H1 (cell line): Measurements from ENCODE around the gene PIAS1. TPM values are rescaled to one million over a fixed set of nuclear protein-coding genes. Genes with fewer than 3 reads are reported as not detected.

Experiments used
- CTCF ChIA-PET: fragments of 300-600 bp; sonication (Branson Sonifier 250); formaldehyde crosslinking; loops from one replicate; lab custom pipeline; 2021; ENCODE audit not compliant: partially characterized antibody; lab: Charles Lee
- POLR2A ChIA-PET: fragments of 300-600 bp; sonication (Branson Sonifier 250); formaldehyde crosslinking; loops from one replicate; lab custom pipeline; 2021; ENCODE audit warnings: inconsistent platforms; ENCODE audit not compliant: partially characterized antibody; lab: Charles Lee
- DNase-seq, 2 experiments: peaks; one replicate each; pipeline versions ENCODE4 v3.0.0 to v3.0.0-alpha.2; 2010 to 2022; ENCODE audit warnings: low spot score in 2 of 2, low read depth in 1 of 2, mixed read lengths in 1 of 2
- FAIRE-seq: peaks from 2 replicates; lab custom pipeline; 2011; peaks lifted over from hg19 to GRCh38; lab: Jason Lieb, UNC
- H2AFZ ChIP-seq: 2 replicates; pipeline ENCODE4 v1.8.1; 2012; ENCODE audit warnings: low read length, inconsistent platforms
- H2AK5ac ChIP-seq: 2 replicates; pipeline ENCODE4 v1.6.1; 2013; ENCODE audit warnings: low read depth, low read length
- H2BK120ac ChIP-seq: replicated peaks from 2 replicates; pipeline ENCODE3; 2013; ENCODE audit warnings: low read depth, low read length, inconsistent platforms
- H2BK12ac ChIP-seq: 2 replicates; pipeline ENCODE4 v1.6.1; 2013; ENCODE audit warnings: low read depth, low read length
- H2BK15ac ChIP-seq: 2 replicates; pipeline ENCODE4 v1.6.1; 2013; ENCODE audit warnings: low read length
- H2BK20ac ChIP-seq: 2 replicates; pipeline ENCODE4 v1.6.1; 2013; ENCODE audit warnings: low read length
- H2BK5ac ChIP-seq: 2 replicates; pipeline ENCODE4 v1.6.1; 2013; ENCODE audit warnings: low read depth, low read length
- H3K14ac ChIP-seq: 2 replicates; pipeline ENCODE4 v1.6.1; 2013; ENCODE audit warnings: inconsistent platforms; ENCODE audit not compliant: insufficient read length
- H3K18ac ChIP-seq: 2 replicates; pipeline ENCODE4 v1.6.1; 2013; ENCODE audit warnings: low read length; ENCODE audit errors: extremely low read depth
- H3K23ac ChIP-seq: 2 replicates; pipeline ENCODE4 v1.6.1; 2013; ENCODE audit warnings: inconsistent platforms; ENCODE audit not compliant: insufficient read length
- H3K23me2 ChIP-seq: 2 replicates; pipeline ENCODE4 v1.6.1; 2013; ENCODE audit warnings: low read depth, low read length
- H3K27ac ChIP-seq: 2 replicates; pipeline ENCODE4 v1.6.1; 2011; ENCODE audit warnings: low read depth, low read length, inconsistent platforms
- H3K27me3 ChIP-seq, 4 experiments: replicated peaks in 1 of 4; 1 replicate in 1 of 4; 2 replicates in 3 of 4; pipeline versions ENCODE4 v1.6.1 to v1.8.1; 2011 to 2013; ENCODE audit warnings: low read length in 3 of 4, mild to moderate bottlenecking in 3 of 4, inconsistent platforms in 2 of 4, mixed read lengths in 2 of 4, moderate library complexity in 1 of 4; ENCODE audit not compliant: control insufficient read depth in 3 of 4, insufficient read depth in 3 of 4; ENCODE audit errors: extremely low read depth in 1 of 4
- H3K36me3 ChIP-seq, 4 experiments: 2 replicates each; pipeline versions ENCODE4 v1.6.1 to v1.8.1; 2011 to 2013; ENCODE audit warnings: mild to moderate bottlenecking in 4 of 4, low read length in 3 of 4, moderate library complexity in 2 of 4, control low read depth in 1 of 4, inconsistent platforms in 1 of 4; ENCODE audit not compliant: insufficient read depth in 4 of 4, control insufficient read depth in 2 of 4
- H3K4ac ChIP-seq: replicated peaks from 2 replicates; pipeline ENCODE3; 2013; ENCODE audit warnings: low read length, low read depth, mixed read lengths, inconsistent platforms; ENCODE audit not compliant: insufficient read length
- H3K4me1 ChIP-seq, 4 experiments: replicated peaks in 1 of 4; 1 replicate in 1 of 4; 2 replicates in 3 of 4; pipeline versions ENCODE4 v1.6.1 to v1.8.1; 2011 to 2013; ENCODE audit warnings: low read length in 3 of 4, inconsistent platforms in 2 of 4, mixed read lengths in 1 of 4; ENCODE audit not compliant: insufficient read depth in 4 of 4, control insufficient read depth in 3 of 4
- H3K4me2 ChIP-seq, 2 experiments: 2 replicates each; pipeline versions ENCODE4 v1.6.1 to v1.8.1; 2011 to 2013; ENCODE audit warnings: low read depth in 2 of 2, low read length in 2 of 2, control low read depth in 1 of 2, inconsistent platforms in 1 of 2, mild to moderate bottlenecking in 1 of 2; ENCODE audit not compliant: insufficient read depth in 1 of 2
- H3K4me3 ChIP-seq, 4 experiments: fragments of 200-600, 300-600 bp in 1 of 4; sonication (generic), shearing (Covaris generic), sonication (Bioruptor Twin) in 1 of 4; 2 replicates each; pipeline versions ENCODE4 v1.5.1 to v1.8.1; 2011 to 2016; ENCODE audit warnings: low read length in 4 of 4, low read depth in 3 of 4, control low read depth in 2 of 4, inconsistent platforms in 2 of 4, mild to moderate bottlenecking in 2 of 4, mixed read lengths in 1 of 4, moderate library complexity in 1 of 4; ENCODE audit not compliant: insufficient read depth in 2 of 4; ENCODE audit errors: extremely low read depth in 1 of 4
- H3K56ac ChIP-seq: replicated peaks from 2 replicates; pipeline ENCODE3; 2013; ENCODE audit warnings: low read depth, mild to moderate bottlenecking, mixed read lengths, low read length, inconsistent platforms; ENCODE audit not compliant: insufficient read length
- H3K79me1 ChIP-seq: 2 replicates; pipeline ENCODE4 v1.6.1; 2013; ENCODE audit warnings: low read depth, low read length, control low read depth
- H3K79me2 ChIP-seq, 2 experiments: 2 replicates each; pipeline versions ENCODE4 v1.6.1 to v1.8.1; 2012 to 2013; ENCODE audit warnings: low read length in 2 of 2, mild to moderate bottlenecking in 2 of 2, inconsistent platforms in 1 of 2; ENCODE audit not compliant: insufficient read depth in 2 of 2, control insufficient read depth in 1 of 2
- H3K9ac ChIP-seq, 4 experiments: replicated peaks in 1 of 4; 1 replicate in 1 of 4; 2 replicates in 3 of 4; pipeline versions ENCODE4 v1.6.1 to v1.8.1; 2011 to 2013; ENCODE audit warnings: low read depth in 3 of 4, low read length in 3 of 4, control low read depth in 2 of 4, mild to moderate bottlenecking in 2 of 4, moderate library complexity in 2 of 4, inconsistent platforms in 1 of 4; ENCODE audit errors: extremely low read depth in 1 of 4
- H3K9me3 ChIP-seq, 2 experiments: 2 replicates each; pipeline versions ENCODE4 v1.6.1 to v1.8.1; 2012 to 2013; ENCODE audit warnings: mild to moderate bottlenecking in 2 of 2, moderate library complexity in 2 of 2, control low read depth in 1 of 2, inconsistent platforms in 1 of 2, low read depth in 1 of 2, low read length in 1 of 2, mixed read lengths in 1 of 2; ENCODE audit not compliant: insufficient read depth in 2 of 2
- H4K20me1 ChIP-seq, 2 experiments: replicated peaks in 1 of 2; 2 replicates each; pipeline versions ENCODE3 to v1.8.1; 2011 to 2013; ENCODE audit warnings: inconsistent platforms in 2 of 2, low read length in 2 of 2, mild to moderate bottlenecking in 1 of 2; ENCODE audit not compliant: insufficient read depth in 2 of 2, control insufficient read depth in 1 of 2
- H4K5ac ChIP-seq: 2 replicates; pipeline ENCODE4 v1.6.1; 2013; ENCODE audit warnings: low read length, low read depth, mixed read lengths, inconsistent platforms; ENCODE audit not compliant: insufficient read length
- H4K8ac ChIP-seq: 2 replicates; pipeline ENCODE4 v1.8.0; 2013; ENCODE audit warnings: mild to moderate bottlenecking, moderate library complexity, low read length, inconsistent platforms; ENCODE audit not compliant: insufficient read depth; ENCODE audit errors: extremely low read depth
- H4K91ac ChIP-seq: replicated peaks from 2 replicates; pipeline ENCODE3; 2013; ENCODE audit warnings: low read length, mixed read lengths, inconsistent platforms; ENCODE audit not compliant: insufficient read length
- ATF2 ChIP-seq: IDR thresholded peaks from 2 replicates; pipeline ENCODE4 v1.6.1; 2012; ENCODE audit warnings: low read length, inconsistent platforms
- BCL11A ChIP-seq, 2 experiments: IDR thresholded peaks; one replicate each; pipeline ENCODE4 v1.6.1; 2011; ENCODE audit warnings: low read depth in 2 of 2, low read length in 2 of 2, mild to moderate bottlenecking in 2 of 2
- HDAC2 ChIP-seq, 2 experiments: fragments of 300-600 bp in 1 of 2; sonication (generic) in 1 of 2; IDR thresholded peaks; 2 replicates each; pipeline ENCODE4 v1.6.1; 2011 to 2012; ENCODE audit warnings: low read depth in 2 of 2, low read length in 2 of 2, mild to moderate bottlenecking in 2 of 2, moderate library complexity in 2 of 2, borderline replicate concordance in 1 of 2, inconsistent platforms in 1 of 2
- KDM5A ChIP-seq: fragments of 200-600 bp; IDR thresholded peaks from 2 replicates; pipeline ENCODE4 v1.7.1; 2012; ENCODE audit warnings: mild to moderate bottlenecking, low read length, inconsistent platforms, mixed read lengths
- NRF1 ChIP-seq: IDR thresholded peaks from 2 replicates; pipeline ENCODE4 v1.6.1; 2011; ENCODE audit warnings: mild to moderate bottlenecking, low read depth, low read length, improper control_type of control experiment
- RFX5 ChIP-seq: IDR thresholded peaks from 2 replicates; pipeline ENCODE4 v1.6.1; 2011; ENCODE audit warnings: low read depth, low read length, improper control_type of control experiment, borderline replicate concordance
- RXRA ChIP-seq: IDR thresholded peaks from 2 replicates; pipeline ENCODE4 v1.6.1; 2011; ENCODE audit warnings: low read depth, mild to moderate bottlenecking, low read length, moderate library complexity; ENCODE audit not compliant: insufficient read depth
- SP1 ChIP-seq: IDR thresholded peaks from 2 replicates; pipeline ENCODE4 v1.6.1; 2011; ENCODE audit warnings: low read depth, low read length
- SP2 ChIP-seq: IDR thresholded peaks from 2 replicates; pipeline ENCODE4 v1.6.1; 2012; ENCODE audit warnings: mild to moderate bottlenecking, low read length, inconsistent platforms
- WGBS, 2 experiments: shearing (Covaris generic) in 1 of 2; methylation state at CpG; one replicate each; pipeline versions ENCODE4 v1.1.6 to v1.1.7; 2013 to 2015; ENCODE audit warnings: low lambda C conversion rate in 2 of 2, mixed read lengths in 2 of 2, inconsistent platforms in 1 of 2, low coverage in 1 of 2, missing lambda C conversion rate in 1 of 2; ENCODE audit not compliant: insufficient replicate concordance in 2 of 2, insufficient coverage in 1 of 2, insufficient read length in 1 of 2; ENCODE audit errors: extremely low coverage in 1 of 2, missing lambda C conversion rate in 1 of 2; 5-methylcytosine and 5-hydroxymethylcytosine counted together
- polyA plus RNA-seq, 7 experiments: library from polyadenylated mRNA; depleted of rRNA in 3 of 7; stranded (reverse) in 5 of 7; unstranded in 2 of 7; fragments of >200 nt in 5 of 7; fragments of 200-250 nt in 2 of 7; gene quantifications; 1 replicate in 5 of 7; 2 replicates in 1 of 7; 4 replicates in 1 of 7; pipeline versions ENCODE4 v1.2.1 to v1.2.3, GENCODE V29; 2011 to 2013; ENCODE audit warnings: missing spikeins in 2 of 7, mixed read lengths in 2 of 7
- total RNA-seq: library from RNA; stranded (reverse); fragmentation: NEBNext Ultra II Directional; extraction: Animal tissue kit (Norgen Biotek cat#: 25700); gene quantifications from 2 replicates; pipeline ENCODE4 v1.2.1, GENCODE V29; 2021

PIAS1 gene
- total and polyA plus RNA-seq, 2 of the 8 experiments (the other 6 are each of a cell fraction or from before 2014, with no cell fraction given), result 30.8 to 34.5 TPM

GRCh38 chr15:68218847-68219798 lies 165.0 kb downstream of the PIAS1 start:
- Histone ChIP-seq H3K27me3 (no peaks in the 10 kb centered on the region), H2BK120ac (no peak overlapping the region), H3K18ac (no peak overlapping the region), H4K8ac (no peak overlapping the region), H4K5ac (no peak overlapping the region), H3K23ac (no peak overlapping the region), H2BK5ac (no peak overlapping the region), H3K9ac (no peak overlapping the region), H3K36me3 (peaks cover 3 to 31% (median 17%) of the 10 kb centered on the region in 4 experiments; a peak in 7 of 8 replicates), H3K79me1 (peaks cover 23% of the 10 kb centered on the region), H2BK15ac (no peak overlapping the region), H4K91ac (no peak overlapping the region), H2BK20ac (no peak overlapping the region), H3K9me3 (peaks cover 0 to 15% of the 10 kb centered on the region in 2 experiments; a peak in 2 of 4 replicates), H2AFZ (no peak overlapping the region), H3K23me2 (no peaks in the 10 kb centered on the region), H3K14ac (no peak overlapping the region), H3K4me2 (no peak overlapping the region), H3K27ac (no peak overlapping the region), H3K4me3 (no peak overlapping the region), H2AK5ac (no peak overlapping the region), H3K56ac (no peak overlapping the region), H3K4me1 (no peaks in the 10 kb centered on the region), H3K4ac (no peak overlapping the region), H2BK12ac (no peak overlapping the region), H3K79me2 (peaks cover 14 to 75% of the 10 kb centered on the region in 2 experiments), H4K20me1 (peaks cover 0 to 17% of the 10 kb centered on the region in 2 experiments)
- POLR2A ChIA-PET, result interaction anchor here (1.2 to 6.0 kb wide), 2 partner anchors 8 to 10 kb away, joined by 3 to 38 read pairs; partner anchors contain the start of gene CLN6
- CTCF ChIA-PET, result interaction anchor here (0.6 to 2.4 kb wide), 5 partner anchors 9 to 88 kb away, joined by 3 to 13 read pairs (median 3); no protein-coding TSS in a partner anchor
- 93% methylated on average over 9 of the region's 9 CpGs; no CpG with 5 or more reads in 1 of the 2 experiments for WGBS, 2 experiments
- DNase-seq (peak in 1 of 2 experiments; percentile 27), FAIRE-seq (no peak)
- TF ChIP-seq BCL11A (IDR thresholded peaks at IDR 0.05; ENCODE audit: low read depth in 2 of 2, low read length in 2 of 2) (no peak), RXRA (no peak), ATF2 (no peak), SP1 (no peak), NRF1 (no peak), SP2 (no peak), KDM5A (no peak), RFX5 (no peak), HDAC2 (IDR thresholded peaks at IDR 0.05; ENCODE audit: borderline replicate concordance in 1 of 2, low read depth in 2 of 2, low read length in 2 of 2) (no peak)
